HL-60 (cell line): ENCODE data around the gene APC2.

Source experiments
- CTCF ChIP-seq: IDR thresholded peaks from one replicate; pipeline ENCODE4 v1.5.1; 2011; ENCODE audit warnings: low read length, control low read depth, inconsistent platforms; ENCODE audit not compliant: insufficient read depth
- GABPA ChIP-seq: IDR thresholded peaks from 2 replicates; pipeline ENCODE4 v1.6.1; 2012; ENCODE audit warnings: low read depth
- POLR2AphosphoS5 ChIP-seq: IDR thresholded peaks from 2 replicates; pipeline ENCODE4 v1.6.1; 2012; ENCODE audit warnings: low read depth
- REST ChIP-seq: IDR thresholded peaks from 2 replicates; pipeline ENCODE4 v1.6.1; 2012; ENCODE audit warnings: low read depth; ENCODE audit not compliant: insufficient replicate concordance
- SPI1 ChIP-seq: IDR thresholded peaks from 2 replicates; pipeline ENCODE4 v1.6.1; 2012; ENCODE audit warnings: low read depth, mild to moderate bottlenecking, borderline replicate concordance

GRCh38 chr19:1505012-1505411 lies 55.1 kb downstream of the APC2 start:
- no peak for TF ChIP-seq POLR2AphosphoS5
- TF ChIP-seq CTCF = no peak
- TF ChIP-seq REST = no peak
- no peak for TF ChIP-seq SPI1
- TF ChIP-seq GABPA = no peak
